CD4-positive, alpha-beta memory T cell (primary cell): ENCODE data around the gene SIVA1. TPM values are rescaled to one million over a fixed set of nuclear protein-coding genes. Genes with fewer than 3 reads are reported as not detected.

Experiments used
- CTCF ChIA-PET: fragments of 350-600 bp; sonication (Branson Sonifier 250); formaldehyde crosslinking; loops from one replicate; lab custom pipeline; 2021; ENCODE audit warnings: inconsistent platforms; ENCODE audit not compliant: partially characterized antibody; lab: Charles Lee
- POLR2A ChIA-PET: fragments of 350-600 bp; sonication (Branson Sonifier 250); formaldehyde crosslinking; loops from one replicate; lab custom pipeline; 2021; ENCODE audit not compliant: partially characterized antibody; lab: Charles Lee
- DNase-seq, 5 donors: peaks; one replicate each; pipeline versions ENCODE4 v3.0.0 to v3.0.0-alpha.2; 2020 to 2022; ENCODE audit warnings: mixed read lengths in 1 of 5
- H3K27ac ChIP-seq: one replicate; pipeline ENCODE4 v1.7.0; 2013; ENCODE audit warnings: low read depth, low read length
- H3K27me3 ChIP-seq: 2 replicates; pipeline ENCODE4 v1.7.0; 2013; ENCODE audit warnings: mild to moderate bottlenecking, low read length, moderate library complexity; ENCODE audit not compliant: insufficient read depth
- H3K36me3 ChIP-seq: 2 replicates; pipeline ENCODE4 v1.7.0; 2013; ENCODE audit warnings: mild to moderate bottlenecking, low read length, moderate library complexity; ENCODE audit not compliant: insufficient read depth
- H3K4me1 ChIP-seq: 2 replicates; pipeline ENCODE4 v1.7.0; 2013; ENCODE audit warnings: mild to moderate bottlenecking, low read length, moderate library complexity; ENCODE audit not compliant: insufficient read depth
- H3K4me3 ChIP-seq, 2 donors: one replicate each; pipeline ENCODE4 v1.7.0; 2013; ENCODE audit warnings: low read length in 2 of 2, mild to moderate bottlenecking in 1 of 2
- H3K9me3 ChIP-seq, 2 donors: one replicate each; pipeline ENCODE4 v1.7.0; 2013; ENCODE audit warnings: low read length in 2 of 2, control low read depth in 1 of 2; ENCODE audit not compliant: control insufficient read depth in 1 of 2
- H3K27ac Mint-ChIP-seq, 7 donors: one replicate each; pipeline ENCODE4 v1.8.0; 2020 to 2021; ENCODE audit warnings: mixed read lengths in 7 of 7, mild to moderate bottlenecking in 6 of 7, inconsistent platforms in 3 of 7, moderate library complexity in 3 of 7
- H3K27me3 Mint-ChIP-seq, 2 donors: one replicate each; pipeline ENCODE4 v1.8.0; 2020 to 2021; ENCODE audit warnings: mixed read lengths in 2 of 2
- H3K36me3 Mint-ChIP-seq, 2 donors: one replicate each; pipeline ENCODE4 v1.8.0; 2020 to 2021; ENCODE audit warnings: mixed read lengths in 2 of 2, inconsistent platforms in 1 of 2, mild to moderate bottlenecking in 1 of 2
- H3K4me1 Mint-ChIP-seq, 4 donors: one replicate each; pipeline ENCODE4 v1.8.0; 2020 to 2021; ENCODE audit warnings: mixed read lengths in 4 of 4, mild to moderate bottlenecking in 1 of 4
- H3K4me3 Mint-ChIP-seq, 8 donors: one replicate each; pipeline ENCODE4 v1.8.0; 2020 to 2021; ENCODE audit warnings: mixed read lengths in 8 of 8, mild to moderate bottlenecking in 7 of 8, moderate library complexity in 6 of 8, inconsistent platforms in 3 of 8
- H3K9me3 Mint-ChIP-seq, 8 donors: one replicate each; pipeline ENCODE4 v1.8.0; 2020 to 2021; ENCODE audit warnings: mixed read lengths in 8 of 8, mild to moderate bottlenecking in 5 of 8, inconsistent platforms in 3 of 8, moderate library complexity in 1 of 8
- intact Hi-C: fragments of 100-400 bp; cut with micrococcal nuclease; formaldehyde crosslinking; loops from one replicate; pipeline ENCODE4 v1.15.1; 2023
- polyA plus RNA-seq, 2 donors: library from polyadenylated mRNA; unstranded; fragments of 300-500 nt; fragmentation: Illumina TruSeq; gene quantifications; one replicate each; pipeline ENCODE4 v1.2.3, GENCODE V29; 2021
- total RNA-seq, 2 experiments: library from RNA; stranded (reverse); gene quantifications; one replicate each; pipeline ENCODE4 v1.2.3, GENCODE V29; 2021

SIVA1 gene
- total and polyA plus RNA-seq, 4 experiments from 2014 or later, result 69.3 to 266 (median 144) TPM

DNA sequence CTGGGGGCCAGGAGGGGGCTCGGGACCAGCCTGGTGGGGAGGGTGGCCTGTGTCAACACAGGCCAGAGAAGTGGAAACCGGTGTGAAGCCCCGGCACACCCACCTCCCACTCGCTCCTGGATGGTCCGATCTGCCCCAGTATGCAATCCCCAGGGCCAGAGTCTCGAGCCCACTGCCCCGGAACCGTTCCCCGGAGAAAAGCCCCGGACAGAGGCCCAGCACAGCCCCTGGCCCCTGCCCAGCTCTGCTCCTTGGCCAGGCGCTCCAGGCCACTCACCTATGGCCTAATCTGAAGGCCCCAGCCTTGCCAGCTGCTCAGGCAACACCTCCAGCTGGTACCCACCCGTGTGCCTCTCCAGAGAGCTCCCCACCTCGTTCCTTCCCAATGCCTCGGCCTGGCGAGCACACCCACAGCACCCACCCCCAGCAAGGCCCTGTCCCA, 24.9 kb downstream of the SIVA1 start:
- H3K9me3 Mint-ChIP-seq, result no peaks in the 10 kb centered on the region
- H3K36me3 Mint-ChIP-seq, result peaks cover 0 to 11% of the 10 kb centered on the region in 2 donors
- H3K27ac Mint-ChIP-seq, result no peak overlapping the region
- ChIA-PET POLR2A (interaction anchor here (0.7 kb wide), 1 partner anchor 9 kb away, joined by 4 read pairs; no protein-coding TSS in a partner anchor), CTCF (interaction anchor here (0.7 kb wide), 1 partner anchor 9 kb away, joined by 3 read pairs; no protein-coding TSS in a partner anchor)
- Histone ChIP-seq H3K9me3 (no peaks in the 10 kb centered on the region), H3K4me1 (no peaks in the 10 kb centered on the region), H3K27ac (no peak overlapping the region), H3K27me3 (no peaks in the 10 kb centered on the region), H3K36me3 (no peaks in the 10 kb centered on the region), H3K4me3 (no peak overlapping the region)
- no peak overlapping the region for H3K4me3 Mint-ChIP-seq
- DNase-seq, result no peak
- no peaks in the 10 kb centered on the region for H3K27me3 Mint-ChIP-seq
- H3K4me1 Mint-ChIP-seq, result peaks cover 0 to 1% (median 0%) of the 10 kb centered on the region in 4 donors
- intact Hi-C loops, result no loop called here

DNA sequence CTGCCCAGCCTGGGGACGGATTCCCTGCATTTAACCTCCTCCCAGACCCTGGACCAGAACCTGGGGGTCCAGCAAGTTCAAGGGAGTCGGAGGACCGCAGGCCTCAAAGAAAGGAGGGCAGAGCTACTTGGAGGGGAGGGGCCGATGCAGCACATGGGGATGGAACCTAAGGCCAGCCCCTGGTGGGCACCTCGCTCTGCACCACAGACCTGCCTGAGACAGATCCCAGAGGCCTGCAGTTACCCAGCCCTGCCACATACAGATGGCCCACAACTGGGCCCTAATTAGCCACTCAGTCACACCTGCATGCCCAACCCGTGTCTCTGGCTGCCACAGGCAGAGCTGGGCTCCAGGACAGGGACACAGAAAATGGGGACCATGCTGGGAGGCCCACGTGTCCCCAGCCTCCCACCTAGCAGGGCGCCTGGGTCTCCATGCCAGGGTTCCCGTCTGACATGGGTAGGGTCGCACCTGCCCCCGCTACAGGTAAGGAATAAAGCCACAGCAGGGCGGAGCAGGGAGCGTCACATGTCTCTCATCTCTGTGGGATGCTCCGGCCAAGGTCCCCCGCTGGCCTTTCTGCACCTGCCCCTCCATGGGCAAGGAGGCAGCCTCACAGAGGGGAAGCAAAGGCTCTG, 25.9 kb downstream of the SIVA1 start:
- Histone ChIP-seq H3K36me3 (no peaks in the 10 kb centered on the region), H3K4me1 (no peaks in the 10 kb centered on the region), H3K27me3 (no peaks in the 10 kb centered on the region), H3K4me3 (no peak overlapping the region), H3K9me3 (no peaks in the 10 kb centered on the region), H3K27ac (no peak overlapping the region)
- ChIA-PET CTCF (no interaction called here), POLR2A (no interaction called here)
- intact Hi-C loops, result no loop called here
- H3K27ac Mint-ChIP-seq, result no peak overlapping the region
- DNase-seq, result no peak
- H3K4me3 Mint-ChIP-seq, result no peak overlapping the region
- H3K36me3 Mint-ChIP-seq, result peaks cover 0 to 11% of the 10 kb centered on the region in 2 donors
- H3K9me3 Mint-ChIP-seq, result no peaks in the 10 kb centered on the region
- no peaks in the 10 kb centered on the region for H3K27me3 Mint-ChIP-seq
- peaks cover 0 to 1% (median 0%) of the 10 kb centered on the region in 4 donors for H3K4me1 Mint-ChIP-seq

DNA sequence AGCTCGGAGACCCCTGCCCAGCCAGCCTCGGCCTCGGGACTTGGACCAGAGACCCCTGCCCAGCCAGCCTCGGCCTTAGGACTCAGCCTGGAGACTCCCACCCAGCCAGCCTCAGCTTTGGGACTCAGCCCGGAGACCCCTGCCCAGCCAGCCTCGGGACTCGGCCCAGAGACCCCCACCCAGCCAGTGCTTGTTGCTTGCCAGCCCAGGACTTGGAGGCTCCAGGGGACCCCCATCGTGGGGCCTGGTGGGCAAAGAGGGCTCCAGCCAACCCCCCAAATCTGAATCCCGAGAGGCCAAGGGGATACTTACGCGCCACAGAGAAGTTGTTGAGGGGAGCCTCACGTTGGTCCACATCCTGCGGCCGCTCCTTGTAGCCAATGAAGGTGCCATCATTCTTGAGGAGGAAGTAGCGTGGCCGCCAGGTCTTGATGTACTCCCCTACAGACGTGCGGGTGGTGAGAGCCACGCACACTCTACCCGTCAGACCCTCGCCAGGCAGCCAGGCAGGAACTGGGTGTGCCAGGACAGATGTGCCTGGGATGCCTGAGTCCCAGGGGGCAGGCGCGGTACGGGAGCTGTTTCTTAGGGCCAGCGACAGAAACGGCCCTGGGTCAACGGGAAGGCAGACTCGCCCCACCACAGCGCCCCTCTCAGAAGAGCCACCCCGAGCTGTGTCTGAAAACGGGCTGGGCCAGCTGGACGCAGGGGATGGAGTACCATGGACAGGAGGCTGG, 27.0 kb downstream of the SIVA1 start:
- DNase-seq, result no peak
- no peaks in the 10 kb centered on the region for H3K4me1 ChIP-seq
- intact Hi-C loops, result no loop called here
- POLR2A ChIA-PET, result no interaction called here
- no peak overlapping the region for H3K4me3 Mint-ChIP-seq
- H3K36me3 Mint-ChIP-seq, result peaks cover 0 to 11% of the 10 kb centered on the region in 2 donors
- no peaks in the 10 kb centered on the region for H3K27me3 Mint-ChIP-seq
- no peaks in the 10 kb centered on the region for H3K27me3 ChIP-seq
- no peak overlapping the region for H3K4me3 ChIP-seq
- H3K4me1 Mint-ChIP-seq, result peaks cover 0 to 1% (median 0%) of the 10 kb centered on the region in 4 donors
- H3K9me3 Mint-ChIP-seq, result no peaks in the 10 kb centered on the region
- H3K27ac ChIP-seq, result no peak overlapping the region
- H3K36me3 ChIP-seq, result no peaks in the 10 kb centered on the region
- H3K27ac Mint-ChIP-seq, result peak overlapping the region in 2 of 7 donors; percentile 13 to 62
- CTCF ChIA-PET, result no interaction called here
- no peaks in the 10 kb centered on the region for H3K9me3 ChIP-seq

DNA sequence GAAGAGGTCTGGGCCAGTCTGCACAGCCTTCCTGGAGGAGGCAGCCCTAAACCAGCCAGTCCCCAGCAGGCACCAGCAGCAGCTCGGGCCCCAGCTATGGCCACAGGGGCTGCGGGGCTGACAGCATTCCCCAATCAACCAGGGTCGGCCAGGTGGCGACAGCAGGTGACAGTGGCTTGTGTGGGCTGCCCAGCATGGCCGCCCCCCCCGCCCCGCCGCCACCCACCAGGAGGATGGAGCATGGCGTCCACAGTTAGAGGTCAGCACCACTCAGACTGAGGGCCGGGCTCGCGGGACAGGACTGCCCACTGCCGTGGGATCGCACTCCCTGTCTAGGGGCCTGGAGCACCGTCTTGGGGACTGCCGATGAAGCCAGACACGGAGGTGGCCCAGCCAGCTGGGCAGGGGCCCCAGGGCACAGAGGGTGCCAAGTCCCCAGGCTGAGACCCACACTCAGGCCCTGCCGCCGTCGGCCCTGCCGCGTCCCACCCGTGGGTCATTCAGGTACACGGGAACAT, 27.6 kb downstream of the SIVA1 start:
- Histone ChIP-seq H3K27me3 (no peaks in the 10 kb centered on the region), H3K27ac (no peak overlapping the region), H3K36me3 (no peaks in the 10 kb centered on the region), H3K4me3 (no peak overlapping the region), H3K4me1 (no peaks in the 10 kb centered on the region), H3K9me3 (no peaks in the 10 kb centered on the region)
- H3K27ac Mint-ChIP-seq, result peak overlapping the region in 1 of 7 donors; percentile 46
- H3K4me3 Mint-ChIP-seq, result no peak overlapping the region
- peaks cover 0 to 11% of the 10 kb centered on the region in 2 donors for H3K36me3 Mint-ChIP-seq
- ChIA-PET CTCF (interaction anchor here (1.0 kb wide), 1 partner anchor 12 kb away, joined by 3 read pairs; no protein-coding TSS in a partner anchor), POLR2A (no interaction called here)
- H3K4me1 Mint-ChIP-seq, result peaks cover 0 to 1% (median 0%) of the 10 kb centered on the region in 4 donors
- no peaks in the 10 kb centered on the region for H3K9me3 Mint-ChIP-seq
- DNase-seq, result no peak
- intact Hi-C loops, result no loop called here
- H3K27me3 Mint-ChIP-seq, result no peaks in the 10 kb centered on the region

DNA sequence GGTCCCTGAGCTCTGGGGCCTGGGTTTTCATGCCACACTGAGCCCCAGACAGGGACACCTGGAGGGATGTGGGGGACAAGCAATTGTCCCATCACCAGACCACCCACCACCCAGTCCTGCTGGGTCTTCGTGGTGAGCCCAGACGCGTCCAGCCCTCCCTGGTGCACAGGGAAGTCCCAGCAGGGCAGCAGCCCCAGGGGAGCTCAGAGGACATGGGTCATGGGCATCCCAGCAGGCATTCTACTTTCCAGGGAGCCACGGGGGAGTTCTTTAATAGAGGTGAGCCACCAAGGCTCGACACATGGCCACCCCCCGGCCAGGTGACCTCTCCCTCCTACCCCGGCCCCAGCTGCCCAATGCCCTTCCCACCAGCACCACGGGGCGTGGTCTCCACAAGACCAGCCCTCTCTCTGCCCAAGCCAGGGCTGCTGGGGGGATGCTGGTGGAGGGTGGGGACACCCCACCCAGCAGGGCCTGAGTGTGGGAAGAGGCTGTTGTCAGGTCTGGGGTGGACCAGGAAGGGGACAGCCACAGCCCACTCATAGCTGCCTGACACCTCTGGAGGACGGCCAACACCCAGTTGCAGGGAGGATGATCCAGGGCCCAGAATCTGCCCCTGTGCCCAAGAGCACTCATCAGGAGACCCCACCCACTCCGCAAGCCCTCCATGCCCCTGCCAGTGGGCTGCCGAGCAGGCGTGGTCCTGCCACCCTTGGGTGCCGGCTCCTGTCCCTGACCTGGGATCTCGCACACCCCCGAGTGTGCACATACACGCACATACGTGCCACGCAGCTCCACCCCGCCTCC, 28.5 kb downstream of the SIVA1 start:
- Histone ChIP-seq H3K27ac (no peak overlapping the region), H3K4me3 (no peak overlapping the region), H3K9me3 (no peaks in the 10 kb centered on the region), H3K27me3 (no peaks in the 10 kb centered on the region), H3K4me1 (peaks cover 5% of the 10 kb centered on the region), H3K36me3 (no peaks in the 10 kb centered on the region)
- peaks cover 0 to 7% of the 10 kb centered on the region in 2 donors for H3K36me3 Mint-ChIP-seq
- no peaks in the 10 kb centered on the region for H3K27me3 Mint-ChIP-seq
- no peak overlapping the region for H3K4me3 Mint-ChIP-seq
- no peak overlapping the region for H3K27ac Mint-ChIP-seq
- H3K4me1 Mint-ChIP-seq, result peaks cover 0 to 6% (median under 1%) of the 10 kb centered on the region in 4 donors
- H3K9me3 Mint-ChIP-seq, result no peaks in the 10 kb centered on the region
- intact Hi-C loops, result no loop called here
- no peak for DNase-seq
- CTCF ChIA-PET, result interaction anchor here (1.0 kb wide), 1 partner anchor 13 kb away, joined by 3 read pairs; no protein-coding TSS in a partner anchor
- POLR2A ChIA-PET, result no interaction called here

DNA sequence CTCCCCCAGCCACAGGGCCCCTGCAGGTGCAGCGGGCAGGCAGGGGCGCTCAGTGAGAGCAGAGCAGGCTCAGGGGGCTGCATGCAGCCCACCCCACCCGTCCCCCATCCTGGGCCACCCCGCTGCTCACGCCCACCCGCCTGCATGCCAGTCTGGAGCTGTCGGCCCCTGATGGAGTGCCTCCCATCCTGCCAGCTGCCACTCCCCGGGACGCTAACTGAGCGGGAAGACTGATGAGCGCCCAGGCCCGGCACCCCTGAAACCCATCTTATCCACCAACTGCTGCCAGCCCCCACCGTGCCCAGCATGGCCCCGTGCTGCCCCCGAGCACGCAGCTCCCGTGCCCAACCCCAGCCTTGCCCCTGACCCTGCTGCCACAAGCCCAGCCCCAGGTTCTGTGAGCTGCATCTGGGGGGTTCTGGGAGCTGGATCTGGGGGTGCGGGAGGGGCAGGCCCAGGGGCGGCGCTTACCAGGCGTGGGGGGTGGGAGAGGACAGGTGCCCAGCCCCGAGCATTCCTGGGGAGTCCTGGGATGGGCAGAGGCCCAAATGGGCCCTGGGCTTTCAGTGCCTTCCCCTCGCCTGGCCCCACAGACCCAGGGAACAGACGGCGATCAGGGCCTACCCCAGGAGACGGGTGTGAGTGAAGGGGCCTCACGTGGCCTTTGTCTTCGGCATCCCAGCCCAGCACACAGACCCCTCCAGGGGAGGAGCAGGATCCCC, 29.3 kb downstream of the SIVA1 start:
- H3K4me1 ChIP-seq, result peaks cover 12% of the 10 kb centered on the region
- H3K9me3 ChIP-seq, result no peaks in the 10 kb centered on the region
- H3K27ac Mint-ChIP-seq, result no peak overlapping the region
- H3K4me1 Mint-ChIP-seq, result peaks cover 3 to 8% (median 4%) of the 10 kb centered on the region in 4 donors
- H3K36me3 Mint-ChIP-seq, result peaks cover 0 to 1% of the 10 kb centered on the region in 2 donors
- H3K27me3 ChIP-seq, result no peaks in the 10 kb centered on the region
- ChIA-PET POLR2A (no interaction called here), CTCF (no interaction called here)
- no peaks in the 10 kb centered on the region for H3K27me3 Mint-ChIP-seq
- H3K9me3 Mint-ChIP-seq, result no peaks in the 10 kb centered on the region
- no peak overlapping the region for H3K4me3 Mint-ChIP-seq
- DNase-seq, result no peak
- H3K36me3 ChIP-seq, result no peaks in the 10 kb centered on the region
- no peak overlapping the region for H3K27ac ChIP-seq
- H3K4me3 ChIP-seq, result no peak overlapping the region
- intact Hi-C loops, result no loop called here
